GM21367 (cell line): ENCODE results near the gene TBL1XR1.
"Not testable (repeated sequence)": the region's sequence is repeated elsewhere in the genome, so short reads cannot be mapped to it uniquely, and the experiment has no call there.

ENCODE experiments used
- ATAC-seq: cut with Tn5 transposase; IDR thresholded peaks from one replicate; pipeline ENCODE4 v1.9.1; 2021; ENCODE audit not compliant: unreplicated experiment

TBL1XR1 gene

GRCh38 chr3:177208781-177209180, 11.5 kb upstream of the TBL1XR1 start:
- no peak for ATAC-seq

- no peak for ATAC-seq
Observed at GRCh38 chr3:177208223-177208622, 10.9 kb upstream of the TBL1XR1 start.

DNA sequence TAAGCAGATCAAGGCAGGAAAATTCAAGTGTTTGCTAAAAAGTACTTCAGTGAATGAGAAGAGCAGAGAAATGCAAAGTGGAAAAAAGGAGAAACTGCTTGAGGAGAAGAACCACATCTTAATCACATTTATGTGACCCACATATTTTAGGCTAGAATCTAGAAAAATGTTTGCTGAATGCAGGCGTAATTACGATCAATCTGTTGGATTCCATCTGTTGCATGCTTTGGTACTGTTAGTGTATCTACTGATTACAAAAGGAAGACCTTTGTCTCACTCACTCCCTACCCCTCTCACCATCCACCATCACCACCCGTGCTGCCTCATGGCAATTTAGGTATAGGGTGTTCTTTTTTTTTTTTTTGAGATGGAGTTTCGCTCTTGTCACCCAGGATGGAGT, 9.7 kb upstream of the TBL1XR1 start:
- ATAC-seq = no peak

DNA sequence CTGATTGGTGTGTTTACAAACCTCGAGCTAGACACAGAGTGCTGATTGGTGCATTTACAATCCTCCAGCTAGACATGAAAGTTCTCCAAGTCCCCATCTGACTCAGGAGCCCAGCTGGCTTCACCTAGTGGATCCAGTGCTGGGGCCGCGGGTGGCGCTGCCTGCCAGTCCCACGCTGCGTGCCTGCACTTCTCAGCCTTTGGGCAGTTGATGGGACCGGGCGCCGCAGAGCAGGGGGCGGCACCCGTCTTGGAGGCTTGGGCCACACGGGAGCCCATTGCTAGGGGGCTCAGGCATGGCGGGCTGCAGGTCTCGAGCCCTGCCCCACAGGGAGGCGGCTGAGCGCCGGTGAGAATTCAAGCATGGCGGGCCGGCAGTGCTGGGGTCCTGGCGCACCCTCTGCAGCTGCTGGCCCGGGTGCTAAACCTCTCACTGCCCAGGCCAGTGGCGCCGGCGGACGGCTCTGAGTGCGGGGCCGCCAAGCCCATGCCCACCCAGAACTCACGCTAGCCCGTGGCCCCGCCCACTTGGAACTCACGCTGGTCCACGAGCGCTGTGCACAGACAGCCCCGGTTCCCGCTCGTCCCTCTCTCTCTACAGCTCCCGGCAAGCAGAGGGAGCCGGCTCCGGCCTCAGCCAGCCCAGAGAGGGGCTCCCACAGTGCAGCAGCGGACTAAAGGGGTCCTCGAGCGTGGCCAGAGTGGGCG, 6.6 kb upstream of the TBL1XR1 start:
- ATAC-seq = no peak

- ATAC-seq = not testable (repeated sequence)
Observed at GRCh38 chr3:177203016-177203415, 5.7 kb upstream of the TBL1XR1 start.

DNA sequence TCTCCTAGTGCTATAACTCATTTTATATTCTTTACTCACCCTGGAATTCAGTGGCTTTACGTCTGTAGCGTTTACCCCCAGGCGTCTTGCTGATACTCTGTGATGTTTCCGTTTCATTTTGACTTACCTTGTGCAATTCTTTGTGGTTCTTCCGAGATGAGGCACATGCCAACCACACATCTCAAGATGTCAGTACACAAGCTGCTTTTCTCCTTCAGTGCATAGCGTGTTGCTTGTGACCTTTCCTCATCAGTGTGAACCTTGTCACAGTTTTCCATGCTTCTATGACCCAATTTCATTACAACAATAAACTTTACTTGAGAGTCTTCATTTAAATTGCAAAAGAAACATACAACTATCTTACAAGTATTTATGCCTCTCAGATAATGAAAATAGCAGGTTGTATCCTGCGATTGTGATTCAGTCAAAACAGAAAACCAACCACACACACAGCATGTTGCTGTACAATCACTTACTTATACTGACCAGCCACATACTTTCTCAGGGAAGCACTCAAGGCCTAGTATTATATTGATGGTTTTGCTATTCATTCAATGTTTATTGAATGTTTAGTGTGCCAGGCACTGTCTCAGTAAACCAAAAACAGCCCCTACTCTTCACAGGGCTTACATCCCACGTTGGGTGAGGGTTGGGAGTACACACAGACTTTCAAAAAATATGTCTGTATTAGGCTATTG, 4.6 kb upstream of the TBL1XR1 start:
- peak; percentile 78 for ATAC-seq

GRCh38 chr3:177199206-177199760, 2.0 kb upstream of the TBL1XR1 start:
- ATAC-seq = no peak

DNA sequence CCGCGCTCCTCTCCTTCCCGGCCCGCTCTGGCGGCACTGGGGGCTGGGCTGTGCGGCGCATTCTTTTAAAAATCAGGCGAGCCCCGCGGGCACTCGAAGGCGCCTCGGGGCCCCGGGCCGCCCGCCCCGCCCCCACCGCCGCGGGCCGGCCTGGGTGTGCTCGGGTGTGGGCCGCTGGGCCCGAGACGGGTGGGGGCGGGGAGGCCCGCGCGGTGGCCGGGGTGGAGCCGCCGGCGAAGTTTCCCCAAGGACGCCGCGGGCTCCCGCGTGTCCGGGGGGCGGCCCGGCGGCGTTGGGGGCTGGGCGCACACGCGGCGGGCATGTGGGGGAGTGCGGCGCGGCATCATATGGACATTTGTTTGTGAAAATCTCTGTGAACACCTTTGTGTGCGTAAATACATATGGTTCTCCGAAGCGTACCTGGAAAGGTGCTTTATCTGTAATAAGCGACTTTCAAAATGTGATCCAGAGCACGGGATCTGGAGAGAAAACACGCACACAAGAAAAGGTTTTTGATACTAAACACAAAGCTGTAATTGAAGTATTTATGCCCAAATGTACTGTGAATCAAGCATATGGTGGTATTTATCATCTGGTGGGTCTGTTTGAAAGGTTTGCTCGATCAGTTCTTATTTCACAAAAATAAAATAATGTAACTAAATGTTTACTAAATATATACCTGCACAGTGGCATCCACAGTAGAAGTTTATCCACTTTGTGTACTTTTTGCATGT, 612 bp upstream of the TBL1XR1 start:
- peak; percentile 20 for ATAC-seq

DNA sequence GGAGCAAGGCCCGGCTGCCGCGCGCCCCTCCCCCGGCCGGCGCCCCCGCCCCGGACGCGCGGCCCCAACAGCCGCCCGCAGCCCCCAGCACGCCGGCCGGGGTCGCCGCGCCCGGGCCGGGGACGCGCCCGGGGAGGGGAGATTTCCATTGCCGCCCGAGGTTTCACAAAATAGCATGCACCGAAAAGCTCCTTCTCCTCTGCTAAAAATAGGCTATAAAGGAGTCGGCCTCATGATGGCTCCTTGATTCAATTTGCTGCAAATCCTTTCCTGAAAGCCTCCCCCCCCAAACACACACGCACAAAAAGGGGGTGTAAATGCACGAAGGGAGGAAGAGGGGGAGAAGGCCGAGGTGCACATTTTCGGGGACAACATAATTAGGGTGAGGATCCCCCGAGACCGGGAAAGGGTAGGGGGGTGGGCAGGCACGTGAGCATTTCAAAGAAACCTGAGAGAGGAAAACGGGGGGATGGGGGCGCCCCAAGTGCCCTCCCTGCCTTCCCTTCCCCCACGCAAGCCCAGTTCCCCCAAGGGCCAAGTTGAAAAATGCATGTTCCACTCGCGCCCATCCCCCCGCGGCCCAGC, 734 bp downstream of the TBL1XR1 start:
- ATAC-seq = no peak

- ATAC-seq = no peak
Observed at GRCh38 chr3:177196008-177196455, 1.2 kb downstream of the TBL1XR1 start.

GRCh38 chr3:177195242-177195991, 1.9 kb downstream of the TBL1XR1 start:
- no peak for ATAC-seq

GRCh38 chr3:177194299-177194698, 3.0 kb downstream of the TBL1XR1 start:
- no peak for ATAC-seq

DNA sequence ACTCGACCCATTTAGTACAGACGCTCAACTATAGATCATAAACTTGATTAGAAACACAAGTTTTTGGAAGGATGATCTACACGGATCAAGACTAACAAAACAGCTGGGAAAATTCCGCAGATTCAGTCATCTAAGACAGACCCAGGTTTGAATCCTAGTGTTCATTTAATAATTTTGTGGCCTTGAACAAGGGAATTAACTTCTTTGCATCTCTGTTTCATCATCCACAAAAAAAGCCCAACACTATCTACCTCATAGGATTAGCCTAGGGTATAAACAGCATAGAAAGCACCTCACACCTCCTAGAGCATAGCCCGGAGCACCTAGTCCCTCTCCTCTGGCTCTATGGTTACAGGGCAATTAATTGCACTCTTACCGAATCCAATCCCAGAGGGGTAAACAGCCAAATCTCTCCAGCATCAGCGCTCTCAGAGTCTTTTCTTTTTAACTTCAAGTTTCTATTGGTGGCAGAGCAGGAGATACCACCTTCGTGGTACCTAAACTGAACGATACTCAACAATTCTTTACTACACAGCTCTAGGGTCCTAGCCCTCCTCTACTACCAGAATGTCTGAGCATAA, 3.5 kb downstream of the TBL1XR1 start:
- ATAC-seq = no peak

GRCh38 chr3:177193275-177193674, 4.0 kb downstream of the TBL1XR1 start:
- ATAC-seq = not testable (repeated sequence)

- peak; percentile 36 for ATAC-seq
Observed at GRCh38 chr3:177190756-177191681, 6.3 kb downstream of the TBL1XR1 start.

GRCh38 chr3:177190184-177190583, 7.1 kb downstream of the TBL1XR1 start:
- not testable (repeated sequence) for ATAC-seq

GRCh38 chr3:177188325-177188724, 9.0 kb downstream of the TBL1XR1 start:
- ATAC-seq = not testable (repeated sequence)

DNA sequence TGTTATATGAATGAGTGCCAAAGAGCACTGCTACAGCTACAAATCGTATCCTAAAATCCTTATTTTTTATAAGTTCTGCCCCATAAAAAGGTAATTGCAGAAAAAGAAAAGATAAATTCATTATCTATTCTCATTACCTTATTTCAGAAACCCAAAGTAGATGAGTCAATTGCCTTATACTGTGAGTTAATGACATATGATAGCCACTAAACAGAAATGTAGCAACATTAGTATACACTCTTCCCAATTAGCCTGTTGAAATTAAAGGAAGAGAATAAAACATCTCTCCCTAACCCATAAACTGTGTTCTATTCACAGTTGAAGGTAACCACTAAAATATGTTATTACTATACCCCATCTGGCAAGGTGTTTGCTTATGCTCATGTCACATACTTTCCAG, 11.0 kb downstream of the TBL1XR1 start:
- no peak for ATAC-seq

GRCh38 chr3:177185035-177185574, 12.2 kb downstream of the TBL1XR1 start:
- ATAC-seq = no peak
